GM04504 (cell line): ENCODE results near the gene NLRP5.
"Not testable (repeated sequence)": the region's sequence is repeated elsewhere in the genome, so short reads cannot be mapped to it uniquely, and the experiment has no call there.

Experiments
- DNase-seq: peaks from one replicate; pipeline ENCODE4 v3.0.0-alpha.2; 2012; ENCODE audit warnings: low read depth

NLRP5 gene

GRCh38 chr19:56098731-56099568 lies 112.4 kb downstream of the NLRP5 start:
- DNase-seq, result no peak

- DNase-seq, result no peak
Observed at GRCh38 chr19:56099638-56100539, 113.3 kb downstream of the NLRP5 start.

GRCh38 chr19:56101095-56101494 lies 114.5 kb downstream of the NLRP5 start:
- no peak for DNase-seq

GRCh38 chr19:56101746-56102535 lies 115.4 kb downstream of the NLRP5 start:
- no peak for DNase-seq

GRCh38 chr19:56103027-56103614 lies 116.5 kb downstream of the NLRP5 start:
- DNase-seq, result no peak

GRCh38 chr19:56104423-56104822 lies 117.8 kb downstream of the NLRP5 start:
- DNase-seq, result no peak

GRCh38 chr19:56105090-56105701 lies 118.6 kb downstream of the NLRP5 start:
- no peak for DNase-seq

- not testable (repeated sequence) for DNase-seq
Observed at GRCh38 chr19:56105831-56106396, 119.3 kb downstream of the NLRP5 start.

GRCh38 chr19:56106397-56106849 lies 119.8 kb downstream of the NLRP5 start:
- DNase-seq, result no peak

GRCh38 chr19:56106993-56107392 lies 120.4 kb downstream of the NLRP5 start:
- DNase-seq, result no peak

- DNase-seq, result no peak
Observed at GRCh38 chr19:56107626-56108351, 121.2 kb downstream of the NLRP5 start.

GRCh38 chr19:56108447-56109195 lies 122.0 kb downstream of the NLRP5 start:
- DNase-seq, result no peak

- DNase-seq, result no peak
Observed at GRCh38 chr19:56109226-56109625, 122.7 kb downstream of the NLRP5 start.

- no peak for DNase-seq
Observed at GRCh38 chr19:56110515-56111448, 124.2 kb downstream of the NLRP5 start.
